PC-3 (cell line): ENCODE results near the gene TTC16.

ENCODE experiments used
- EZH2 ChIP-seq: fragments of 300-600 bp; sonication (generic); IDR thresholded peaks from one replicate; pipeline ENCODE4 v1.6.1; 2017; ENCODE audit warnings: antibody characterized with exemption, mild to moderate bottlenecking, low read length; ENCODE audit not compliant: unreplicated experiment
- EZH2phosphoT487 ChIP-seq: fragments of 300-600 bp; sonication (generic); IDR thresholded peaks from 2 replicates; pipeline ENCODE4 v1.6.1; 2018; ENCODE audit warnings: mild to moderate bottlenecking, antibody characterized with exemption, low read length, borderline replicate concordance
- TF ChIP-seq, protein P1 (sequence below): fragments of 300-600 bp; sonication (generic); conservative IDR thresholded peaks from 2 replicates; pipeline ENCODE4 v1.5.1; 2017; ENCODE audit warnings: antibody characterized with exemption, low read depth, mild to moderate bottlenecking, low read length

DNA sequence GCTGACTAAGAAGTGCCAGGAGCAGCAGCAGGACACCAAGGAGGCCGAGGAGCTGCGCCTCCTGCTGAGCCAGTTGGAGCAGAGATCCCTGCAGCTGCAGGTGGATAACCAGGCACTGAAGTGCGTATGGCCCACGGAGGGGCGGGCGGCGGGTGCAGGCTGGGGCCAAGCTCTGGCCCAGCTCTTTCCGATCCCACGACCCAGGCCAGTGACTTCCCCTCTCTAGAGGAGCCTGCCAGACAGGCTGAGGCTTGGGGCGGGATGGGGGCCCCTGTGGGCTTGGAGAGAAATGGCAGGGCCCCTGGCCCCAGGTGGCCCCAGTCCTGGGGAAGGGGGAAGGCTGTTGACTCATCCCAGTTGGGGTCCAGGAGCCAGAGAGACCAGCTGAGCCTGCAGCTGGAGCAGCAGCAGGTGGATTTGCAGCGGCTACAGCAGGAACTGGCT is 4.0 kb upstream of the TTC16 start:
- TF ChIP-seq, protein P1, sequence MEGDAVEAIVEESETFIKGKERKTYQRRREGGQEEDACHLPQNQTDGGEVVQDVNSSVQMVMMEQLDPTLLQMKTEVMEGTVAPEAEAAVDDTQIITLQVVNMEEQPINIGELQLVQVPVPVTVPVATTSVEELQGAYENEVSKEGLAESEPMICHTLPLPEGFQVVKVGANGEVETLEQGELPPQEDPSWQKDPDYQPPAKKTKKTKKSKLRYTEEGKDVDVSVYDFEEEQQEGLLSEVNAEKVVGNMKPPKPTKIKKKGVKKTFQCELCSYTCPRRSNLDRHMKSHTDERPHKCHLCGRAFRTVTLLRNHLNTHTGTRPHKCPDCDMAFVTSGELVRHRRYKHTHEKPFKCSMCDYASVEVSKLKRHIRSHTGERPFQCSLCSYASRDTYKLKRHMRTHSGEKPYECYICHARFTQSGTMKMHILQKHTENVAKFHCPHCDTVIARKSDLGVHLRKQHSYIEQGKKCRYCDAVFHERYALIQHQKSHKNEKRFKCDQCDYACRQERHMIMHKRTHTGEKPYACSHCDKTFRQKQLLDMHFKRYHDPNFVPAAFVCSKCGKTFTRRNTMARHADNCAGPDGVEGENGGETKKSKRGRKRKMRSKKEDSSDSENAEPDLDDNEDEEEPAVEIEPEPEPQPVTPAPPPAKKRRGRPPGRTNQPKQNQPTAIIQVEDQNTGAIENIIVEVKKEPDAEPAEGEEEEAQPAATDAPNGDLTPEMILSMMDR: no peak
- TF ChIP-seq EZH2 (no peak), EZH2phosphoT487 (no peak)
